ENCODE results near the gene PRKAB2. TPM values are rescaled to one million over a fixed set of nuclear protein-coding genes. Genes with fewer than 3 reads are reported as not detected.
A peak's percentile ranks its signal among the peaks of the same experiment; 100 is the strongest.

PRKAB2 gene
- 10.1 and 14.0 TPM in 2 replicates for total RNA-seq
- long read RNA-seq, full-length matches to known transcripts = 6 of 21 reads
- long read RNA-seq, partial matches to known transcripts = 5 of 21 reads
- long read RNA-seq, other reads (novel, unspliced or antisense) = 10 of 21 reads

- H3K4me3 Mint-ChIP-seq (ENCODE audit: unreplicated experiment) = peak within 1 kb of the TSS; percentile 98
- DNase-seq (ENCODE audit: extremely low spot score, unreplicated experiment) = peak; percentile 99
- H3K9me3 Mint-ChIP-seq (ENCODE audit: unreplicated experiment) = peaks cover 3% of the 10 kb centered on the region
- H3K27me3 Mint-ChIP-seq (ENCODE audit: unreplicated experiment) = no peaks in the 10 kb centered on the region
- H3K36me3 Mint-ChIP-seq (ENCODE audit: unreplicated experiment) = peaks cover 14% of the 10 kb centered on the region
- TF ChIP-seq, protein P1, sequence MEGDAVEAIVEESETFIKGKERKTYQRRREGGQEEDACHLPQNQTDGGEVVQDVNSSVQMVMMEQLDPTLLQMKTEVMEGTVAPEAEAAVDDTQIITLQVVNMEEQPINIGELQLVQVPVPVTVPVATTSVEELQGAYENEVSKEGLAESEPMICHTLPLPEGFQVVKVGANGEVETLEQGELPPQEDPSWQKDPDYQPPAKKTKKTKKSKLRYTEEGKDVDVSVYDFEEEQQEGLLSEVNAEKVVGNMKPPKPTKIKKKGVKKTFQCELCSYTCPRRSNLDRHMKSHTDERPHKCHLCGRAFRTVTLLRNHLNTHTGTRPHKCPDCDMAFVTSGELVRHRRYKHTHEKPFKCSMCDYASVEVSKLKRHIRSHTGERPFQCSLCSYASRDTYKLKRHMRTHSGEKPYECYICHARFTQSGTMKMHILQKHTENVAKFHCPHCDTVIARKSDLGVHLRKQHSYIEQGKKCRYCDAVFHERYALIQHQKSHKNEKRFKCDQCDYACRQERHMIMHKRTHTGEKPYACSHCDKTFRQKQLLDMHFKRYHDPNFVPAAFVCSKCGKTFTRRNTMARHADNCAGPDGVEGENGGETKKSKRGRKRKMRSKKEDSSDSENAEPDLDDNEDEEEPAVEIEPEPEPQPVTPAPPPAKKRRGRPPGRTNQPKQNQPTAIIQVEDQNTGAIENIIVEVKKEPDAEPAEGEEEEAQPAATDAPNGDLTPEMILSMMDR (IDR thresholded peaks at IDR 0.05) = peak; percentile 99
- H3K4me1 Mint-ChIP-seq (ENCODE audit: unreplicated experiment) = peaks cover 62% of the 10 kb centered on the region
- peak within 1 kb of the TSS; percentile 99 for H3K27ac Mint-ChIP-seq (ENCODE audit: unreplicated experiment)
These were observed at the start of gene PRKAB2 for GRCh38 chr1:147172168-147173016. PRKAB2 (minus strand) TSS chr1:147172470; CDS start chr1:147172144, 326 bp downstream.

- no peaks in the 10 kb centered on the region for H3K27me3 Mint-ChIP-seq (ENCODE audit: unreplicated experiment)
- no peak for DNase-seq (ENCODE audit: extremely low spot score, unreplicated experiment)
- no peaks in the 10 kb centered on the region for H3K36me3 Mint-ChIP-seq (ENCODE audit: unreplicated experiment)
These were observed 46.3 kb upstream of the PRKAB2 start for GRCh38 chr1:147218606-147219005.

DNA sequence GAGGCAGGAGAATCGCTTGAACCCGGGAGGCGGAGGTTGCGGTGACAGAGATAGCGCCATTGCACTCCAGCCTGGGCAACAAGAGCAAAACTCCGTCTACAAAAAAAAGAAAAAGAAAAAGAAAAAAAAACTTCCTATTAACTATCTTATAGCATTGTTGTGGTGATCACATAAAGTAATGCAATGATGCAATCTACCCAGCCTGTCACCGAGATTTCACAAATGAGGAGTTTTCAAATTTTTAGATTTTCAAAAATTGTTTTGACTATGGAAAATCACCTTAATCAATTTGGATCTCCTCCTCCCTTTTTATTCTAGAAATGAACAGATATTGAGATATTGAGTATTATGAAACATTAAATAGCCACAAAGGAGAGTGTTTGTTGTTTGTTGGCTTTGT is 44.9 kb upstream of the PRKAB2 start:
- TF ChIP-seq, protein P1 (IDR thresholded peaks at IDR 0.05) = no peak
- H3K9me3 Mint-ChIP-seq (ENCODE audit: unreplicated experiment) = no peaks in the 10 kb centered on the region
- H3K27ac Mint-ChIP-seq (ENCODE audit: unreplicated experiment) = no peak overlapping the region
- no peak overlapping the region for H3K4me3 Mint-ChIP-seq (ENCODE audit: unreplicated experiment)
- DNase-seq (ENCODE audit: extremely low spot score, unreplicated experiment) = no peak
- H3K27me3 Mint-ChIP-seq (ENCODE audit: unreplicated experiment) = no peaks in the 10 kb centered on the region
- peaks cover 4% of the 10 kb centered on the region for H3K4me1 Mint-ChIP-seq (ENCODE audit: unreplicated experiment)
- no peaks in the 10 kb centered on the region for H3K36me3 Mint-ChIP-seq (ENCODE audit: unreplicated experiment)

More at GRCh38 chr1:147218606-147219005, 46.3 kb upstream of the PRKAB2 start:
- H3K27ac Mint-ChIP-seq (ENCODE audit: unreplicated experiment) = no peak overlapping the region
- peaks cover 4% of the 10 kb centered on the region for H3K4me1 Mint-ChIP-seq (ENCODE audit: unreplicated experiment)
- no peak overlapping the region for H3K4me3 Mint-ChIP-seq (ENCODE audit: unreplicated experiment)
- no peaks in the 10 kb centered on the region for H3K9me3 Mint-ChIP-seq (ENCODE audit: unreplicated experiment)
- TF ChIP-seq, protein P1 (IDR thresholded peaks at IDR 0.05) = no peak

DNA sequence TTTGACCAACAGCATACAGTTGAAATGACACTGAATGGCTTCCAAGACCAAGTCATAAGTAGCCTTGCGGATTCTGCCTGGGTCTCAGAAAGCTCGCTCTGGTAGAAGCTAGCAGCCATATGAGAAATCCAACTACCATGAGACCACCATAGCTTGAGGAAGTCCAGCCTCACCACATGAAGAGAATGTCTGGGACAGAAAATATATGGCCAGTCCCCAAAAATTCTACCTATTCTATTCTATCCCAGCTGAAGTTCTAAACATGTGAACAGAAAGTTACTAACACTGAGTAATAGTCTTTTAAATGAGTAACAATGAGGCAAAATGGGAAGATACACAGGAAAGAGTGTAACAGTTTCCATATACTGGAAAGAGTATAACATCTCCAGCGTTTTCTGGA is 43.9 kb upstream of the PRKAB2 start:
- no peak overlapping the region for H3K27ac Mint-ChIP-seq (ENCODE audit: unreplicated experiment)
- no peaks in the 10 kb centered on the region for H3K27me3 Mint-ChIP-seq (ENCODE audit: unreplicated experiment)
- no peaks in the 10 kb centered on the region for H3K9me3 Mint-ChIP-seq (ENCODE audit: unreplicated experiment)
- peaks cover 4% of the 10 kb centered on the region for H3K4me1 Mint-ChIP-seq (ENCODE audit: unreplicated experiment)
- no peak overlapping the region for H3K4me3 Mint-ChIP-seq (ENCODE audit: unreplicated experiment)
- no peak for DNase-seq (ENCODE audit: extremely low spot score, unreplicated experiment)
- TF ChIP-seq, protein P1 (IDR thresholded peaks at IDR 0.05) = no peak
- H3K36me3 Mint-ChIP-seq (ENCODE audit: unreplicated experiment) = no peaks in the 10 kb centered on the region

- Mint-ChIP-seq H3K27ac (ENCODE audit: unreplicated experiment) (no peak overlapping the region), H3K9me3 (ENCODE audit: unreplicated experiment) (no peaks in the 10 kb centered on the region), H3K4me1 (ENCODE audit: unreplicated experiment) (peaks cover 4% of the 10 kb centered on the region), H3K4me3 (ENCODE audit: unreplicated experiment) (no peak overlapping the region), H3K36me3 (ENCODE audit: unreplicated experiment) (no peaks in the 10 kb centered on the region), H3K27me3 (ENCODE audit: unreplicated experiment) (no peaks in the 10 kb centered on the region)
- TF ChIP-seq, protein P1 (IDR thresholded peaks at IDR 0.05) = no peak
- DNase-seq (ENCODE audit: extremely low spot score, unreplicated experiment) = no peak
These were observed 43.3 kb upstream of the PRKAB2 start for GRCh38 chr1:147215540-147215916.

All from osteocyte (in vitro differentiated cells).